Upper lobe of left lung (tissue), 4 donors: ENCODE measurements around the gene MYO7A.

Source experiments
- CTCF ChIP-seq, 6 experiments: fragments of 450-650 bp in 4 of 6; fragments of 200-600 bp in 2 of 6; sonication (generic) in 2 of 6; IDR thresholded peaks; one replicate each; pipeline ENCODE4 v1.5.1; 2016 to 2019; ENCODE audit warnings: antibody characterized with exemption in 6 of 6
- POLR2AphosphoS5 ChIP-seq, 2 donors: sonication (generic); formaldehyde crosslinking; IDR thresholded peaks; one replicate each; pipeline ENCODE4 v1.5.1; 2017; ENCODE audit warnings: antibody characterized with exemption in 2 of 2

GRCh38 chr11:77223797-77224196, 95.8 kb downstream of the MYO7A start:
- TF ChIP-seq CTCF (IDR thresholded peaks at IDR 0.05) (no peak), POLR2AphosphoS5 (IDR thresholded peaks at IDR 0.05) (no peak)
